Measurements from ENCODE around the gene ZNF628. TPM values are rescaled to one million over a fixed set of nuclear protein-coding genes. Genes with fewer than 3 reads are reported as not detected.

The ZNF628 gene
- total and polyA plus RNA-seq, 2 donors, result 1.1 to 4.8 TPM

- WGBS, result 98% methylated on average over 12 of the region's 12 CpGs
- peaks cover 0 to 4% of the 10 kb centered on the region in 2 donors for H3K36me3 ChIP-seq (ENCODE audit: control insufficient read depth in 2 of 2, insufficient read depth in 2 of 2, low read length in 1 of 2)
- no peak overlapping the region for H3K27ac ChIP-seq (ENCODE audit: low read depth in 1 of 2, low read length in 1 of 2)
- H3K4me3 ChIP-seq (ENCODE audit: low read length in 2 of 2), result no peak overlapping the region
- H3K9me3 ChIP-seq (ENCODE audit: control insufficient read depth in 2 of 2, insufficient read depth in 1 of 2, low read length in 1 of 2), result no peaks in the 10 kb centered on the region
- H3K27me3 ChIP-seq (ENCODE audit: control insufficient read depth in 2 of 2, insufficient read depth in 1 of 2, low read length in 1 of 2), result peaks cover 26 to 52% of the 10 kb centered on the region in 2 donors
- peaks cover 13 to 15% of the 10 kb centered on the region in 2 donors for H3K4me1 ChIP-seq (ENCODE audit: control insufficient read depth in 2 of 2, insufficient read depth in 2 of 2, low read length in 2 of 2)
- DNase-seq (ENCODE audit: low read depth in 6 of 9, low spot score in 9 of 9), result no peak
Observed at GRCh38 chr19:55453511-55454260, 22.7 kb upstream of the ZNF628 start.

- WGBS, result 84% methylated on average over 14 of the region's 14 CpGs
- Histone ChIP-seq H3K4me1 (ENCODE audit: control insufficient read depth in 2 of 2, insufficient read depth in 2 of 2, low read length in 2 of 2) (peaks cover 13 to 15% of the 10 kb centered on the region in 2 donors), H3K9me3 (ENCODE audit: control insufficient read depth in 2 of 2, insufficient read depth in 1 of 2, low read length in 1 of 2) (no peaks in the 10 kb centered on the region), H3K27ac (ENCODE audit: low read depth in 1 of 2, low read length in 1 of 2) (no peak overlapping the region), H3K36me3 (ENCODE audit: control insufficient read depth in 2 of 2, insufficient read depth in 2 of 2, low read length in 1 of 2) (peaks cover 0 to 4% of the 10 kb centered on the region in 2 donors), H3K4me3 (ENCODE audit: low read length in 2 of 2) (no peak overlapping the region), H3K27me3 (ENCODE audit: control insufficient read depth in 2 of 2, insufficient read depth in 1 of 2, low read length in 1 of 2) (peaks cover 18 to 41% of the 10 kb centered on the region in 2 donors)
- DNase-seq (ENCODE audit: low read depth in 6 of 9, low spot score in 9 of 9), result peak in 2 of 9 donors; percentile 58 to 62
Observed at GRCh38 chr19:55454787-55455243, 21.6 kb upstream of the ZNF628 start.

GRCh38 chr19:55455576-55456235 is 20.7 kb upstream of the ZNF628 start:
- Histone ChIP-seq H3K4me1 (ENCODE audit: control insufficient read depth in 2 of 2, insufficient read depth in 2 of 2, low read length in 2 of 2) (peaks cover 14 to 15% of the 10 kb centered on the region in 2 donors), H3K4me3 (ENCODE audit: low read length in 2 of 2) (no peak overlapping the region), H3K27me3 (ENCODE audit: control insufficient read depth in 2 of 2, insufficient read depth in 1 of 2, low read length in 1 of 2) (peaks cover 17 to 34% of the 10 kb centered on the region in 2 donors), H3K36me3 (ENCODE audit: control insufficient read depth in 2 of 2, insufficient read depth in 2 of 2, low read length in 1 of 2) (peaks cover 0 to 4% of the 10 kb centered on the region in 2 donors), H3K27ac (ENCODE audit: low read depth in 1 of 2, low read length in 1 of 2) (no peak overlapping the region), H3K9me3 (ENCODE audit: control insufficient read depth in 2 of 2, insufficient read depth in 1 of 2, low read length in 1 of 2) (peaks cover 0 to 1% of the 10 kb centered on the region in 2 donors)
- no peak for DNase-seq (ENCODE audit: low read depth in 6 of 9, low spot score in 9 of 9)
- WGBS, result 97% methylated on average over 11 of the region's 11 CpGs

GRCh38 chr19:55456347-55456746 is 20.1 kb upstream of the ZNF628 start:
- no peak overlapping the region for H3K4me3 ChIP-seq (ENCODE audit: low read length in 2 of 2)
- DNase-seq (ENCODE audit: low read depth in 6 of 9, low spot score in 9 of 9), result no peak
- H3K27me3 ChIP-seq (ENCODE audit: control insufficient read depth in 2 of 2, insufficient read depth in 1 of 2, low read length in 1 of 2), result peaks cover 12 to 27% of the 10 kb centered on the region in 2 donors
- H3K27ac ChIP-seq (ENCODE audit: low read depth in 1 of 2, low read length in 1 of 2), result no peak overlapping the region
- WGBS, result 96% methylated on average over 14 of the region's 14 CpGs
- H3K36me3 ChIP-seq (ENCODE audit: control insufficient read depth in 2 of 2, insufficient read depth in 2 of 2, low read length in 1 of 2), result peaks cover 0 to 4% of the 10 kb centered on the region in 2 donors
- H3K4me1 ChIP-seq (ENCODE audit: control insufficient read depth in 2 of 2, insufficient read depth in 2 of 2, low read length in 2 of 2), result peaks cover 20 to 21% of the 10 kb centered on the region in 2 donors
- H3K9me3 ChIP-seq (ENCODE audit: control insufficient read depth in 2 of 2, insufficient read depth in 1 of 2, low read length in 1 of 2), result peaks cover 1 to 3% of the 10 kb centered on the region in 2 donors

- WGBS, result 85% methylated on average over 16 of the region's 16 CpGs
- DNase-seq (ENCODE audit: low read depth in 6 of 9, low spot score in 9 of 9), result no peak
- H3K4me1 ChIP-seq (ENCODE audit: control insufficient read depth in 2 of 2, insufficient read depth in 2 of 2, low read length in 2 of 2), result peaks cover 11 to 15% of the 10 kb centered on the region in 2 donors
- peaks cover 0 to 18% of the 10 kb centered on the region in 2 donors for H3K27me3 ChIP-seq (ENCODE audit: control insufficient read depth in 2 of 2, insufficient read depth in 1 of 2, low read length in 1 of 2)
- no peak overlapping the region for H3K4me3 ChIP-seq (ENCODE audit: low read length in 2 of 2)
- H3K36me3 ChIP-seq (ENCODE audit: control insufficient read depth in 2 of 2, insufficient read depth in 2 of 2, low read length in 1 of 2), result peaks cover 0 to 4% of the 10 kb centered on the region in 2 donors
- H3K9me3 ChIP-seq (ENCODE audit: control insufficient read depth in 2 of 2, insufficient read depth in 1 of 2, low read length in 1 of 2), result peaks cover 1 to 8% of the 10 kb centered on the region in 2 donors
- H3K27ac ChIP-seq (ENCODE audit: low read depth in 1 of 2, low read length in 1 of 2), result no peak overlapping the region
Observed at GRCh38 chr19:55457683-55458457, 18.5 kb upstream of the ZNF628 start.

- Histone ChIP-seq H3K27me3 (ENCODE audit: control insufficient read depth in 2 of 2, insufficient read depth in 1 of 2, low read length in 1 of 2) (peaks cover 0 to 18% of the 10 kb centered on the region in 2 donors), H3K4me1 (ENCODE audit: control insufficient read depth in 2 of 2, insufficient read depth in 2 of 2, low read length in 2 of 2) (peaks cover 11 to 15% of the 10 kb centered on the region in 2 donors), H3K27ac (ENCODE audit: low read depth in 1 of 2, low read length in 1 of 2) (no peak overlapping the region), H3K36me3 (ENCODE audit: control insufficient read depth in 2 of 2, insufficient read depth in 2 of 2, low read length in 1 of 2) (peaks cover 0 to 4% of the 10 kb centered on the region in 2 donors), H3K4me3 (ENCODE audit: low read length in 2 of 2) (no peak overlapping the region), H3K9me3 (ENCODE audit: control insufficient read depth in 2 of 2, insufficient read depth in 1 of 2, low read length in 1 of 2) (peaks cover 1 to 8% of the 10 kb centered on the region in 2 donors)
- no peak for DNase-seq (ENCODE audit: low read depth in 6 of 9, low spot score in 9 of 9)
- WGBS, result 88% methylated on average over 8 of the region's 8 CpGs
Observed at GRCh38 chr19:55459551-55459949, 16.9 kb upstream of the ZNF628 start.

GRCh38 chr19:55459950-55460657 is 16.3 kb upstream of the ZNF628 start:
- H3K9me3 ChIP-seq (ENCODE audit: control insufficient read depth in 2 of 2, insufficient read depth in 1 of 2, low read length in 1 of 2), result peaks cover 1 to 8% of the 10 kb centered on the region in 2 donors
- DNase-seq (ENCODE audit: low read depth in 6 of 9, low spot score in 9 of 9), result no peak
- H3K36me3 ChIP-seq (ENCODE audit: control insufficient read depth in 2 of 2, insufficient read depth in 2 of 2, low read length in 1 of 2), result peaks cover 0 to 4% of the 10 kb centered on the region in 2 donors
- 87% methylated on average over 16 of the region's 16 CpGs for WGBS
- peaks cover 11 to 15% of the 10 kb centered on the region in 2 donors for H3K4me1 ChIP-seq (ENCODE audit: control insufficient read depth in 2 of 2, insufficient read depth in 2 of 2, low read length in 2 of 2)
- H3K27ac ChIP-seq (ENCODE audit: low read depth in 1 of 2, low read length in 1 of 2), result no peak overlapping the region
- peaks cover 0 to 22% of the 10 kb centered on the region in 2 donors for H3K27me3 ChIP-seq (ENCODE audit: control insufficient read depth in 2 of 2, insufficient read depth in 1 of 2, low read length in 1 of 2)
- no peak overlapping the region for H3K4me3 ChIP-seq (ENCODE audit: low read length in 2 of 2)

GRCh38 chr19:55460670-55461258 is 15.7 kb upstream of the ZNF628 start:
- Histone ChIP-seq H3K4me1 (ENCODE audit: control insufficient read depth in 2 of 2, insufficient read depth in 2 of 2, low read length in 2 of 2) (peaks cover 11 to 15% of the 10 kb centered on the region in 2 donors), H3K27me3 (ENCODE audit: control insufficient read depth in 2 of 2, insufficient read depth in 1 of 2, low read length in 1 of 2) (peaks cover 0 to 29% of the 10 kb centered on the region in 2 donors), H3K27ac (ENCODE audit: low read depth in 1 of 2, low read length in 1 of 2) (peak overlapping the region in 1 of 2 donors; percentile 85), H3K4me3 (ENCODE audit: low read length in 2 of 2) (peak overlapping the region; percentile 62 to 84), H3K36me3 (ENCODE audit: control insufficient read depth in 2 of 2, insufficient read depth in 2 of 2, low read length in 1 of 2) (peaks cover 0 to 4% of the 10 kb centered on the region in 2 donors), H3K9me3 (ENCODE audit: control insufficient read depth in 2 of 2, insufficient read depth in 1 of 2, low read length in 1 of 2) (peaks cover 1 to 8% of the 10 kb centered on the region in 2 donors)
- peak in 1 of 9 donors; percentile 36 for DNase-seq (ENCODE audit: low read depth in 6 of 9, low spot score in 9 of 9)
- 44% methylated on average over 23 of the region's 24 CpGs for WGBS

Data from thymus (tissue), 11 donors.